ENCODE data around the gene TBCCD1.
"Not testable (repeated sequence)": the region's sequence is repeated elsewhere in the genome, so short reads cannot be mapped to it uniquely, and the experiment has no call there.

Gene TBCCD1

DNA sequence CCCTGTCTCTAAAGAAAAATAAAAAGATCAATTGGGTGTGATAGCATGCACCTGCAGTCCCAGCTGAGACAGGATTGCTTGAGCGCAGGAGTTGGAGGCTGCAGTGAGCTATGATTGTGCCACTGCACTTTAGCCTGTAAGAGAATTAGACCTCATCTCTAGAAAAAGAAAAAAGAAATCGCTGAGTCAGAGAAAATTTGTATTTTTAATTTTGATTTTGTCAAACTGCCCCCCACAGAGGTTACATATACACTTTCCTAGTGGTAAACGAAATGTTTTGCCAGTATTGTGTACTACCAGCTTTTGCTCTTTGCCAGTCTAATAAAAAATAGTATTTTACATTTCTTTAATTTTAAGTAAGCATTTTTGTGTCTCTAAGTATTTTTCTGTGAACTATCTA is 17.6 kb downstream of the TBCCD1 start:
- no peak overlapping the region for H3K4me3 Mint-ChIP-seq
- no peaks in the 10 kb centered on the region for H3K4me1 Mint-ChIP-seq
- H3K27me3 Mint-ChIP-seq: no peaks in the 10 kb centered on the region
- DNase-seq: no peak
- peaks cover 22 to 30% of the 10 kb centered on the region in 2 donors for H3K36me3 Mint-ChIP-seq
- no peak overlapping the region for H3K27ac Mint-ChIP-seq
- no peaks in the 10 kb centered on the region for H3K9me3 Mint-ChIP-seq
- no peak for ATAC-seq (replicated peaks)

DNA sequence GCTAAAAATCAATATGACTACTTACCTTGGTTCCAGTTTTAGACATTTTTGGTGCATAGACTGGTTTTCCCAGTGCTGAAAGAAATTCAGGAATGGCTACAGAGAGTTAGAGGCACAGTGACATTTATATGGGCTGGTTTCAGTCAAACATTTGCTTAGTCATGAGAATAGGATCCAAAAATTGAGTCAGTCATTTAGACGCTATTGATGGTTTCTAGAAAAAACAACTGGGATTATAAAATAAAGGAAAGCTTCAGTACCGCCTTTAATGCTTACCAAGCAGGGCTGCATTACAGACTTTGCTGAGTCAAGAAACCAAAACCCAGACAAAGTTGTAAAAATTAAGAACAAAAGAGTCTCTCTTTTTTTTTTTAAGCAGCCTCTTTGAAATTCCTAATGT is 22.9 kb downstream of the TBCCD1 start, which contains the start of gene CRYGS:
Gene CRYGS, minus strand, starts transcription at position 100 of the 400 bp plus-strand sequence. Its CDS starts 54 bp downstream, at position 46.
- ATAC-seq (replicated peaks): no peak
- H3K4me3 Mint-ChIP-seq: no peak within 1 kb of the TSS
- H3K27me3 Mint-ChIP-seq: no peaks in the 10 kb centered on the region
- peaks cover 19 to 20% of the 10 kb centered on the region in 2 donors for H3K36me3 Mint-ChIP-seq
- H3K27ac Mint-ChIP-seq: no peak within 1 kb of the TSS
- no peak for DNase-seq
- H3K4me1 Mint-ChIP-seq: peaks cover 13 to 16% of the 10 kb centered on the region in 2 donors
- no peaks in the 10 kb centered on the region for H3K9me3 Mint-ChIP-seq

DNA sequence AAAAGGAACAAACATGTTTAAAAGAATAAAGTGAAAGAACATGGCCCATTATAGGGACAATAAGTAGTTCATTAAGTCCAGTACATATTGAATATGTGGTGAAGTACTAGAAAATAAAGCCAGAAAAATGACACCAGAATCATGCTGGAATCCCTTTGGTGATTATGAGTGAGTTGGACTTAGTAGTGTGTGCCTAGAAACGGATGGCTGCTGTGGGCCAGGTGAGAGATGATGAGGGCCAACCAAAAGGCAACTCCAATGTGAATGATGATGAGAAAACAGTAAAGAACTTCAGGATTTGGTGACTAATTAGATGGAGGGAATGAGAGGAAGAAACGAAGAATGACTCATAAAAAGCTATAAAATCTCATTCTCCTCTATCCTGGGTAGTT is 26.3 kb downstream of the TBCCD1 start:
- H3K4me1 Mint-ChIP-seq: peaks cover 34 to 51% of the 10 kb centered on the region in 2 donors
- H3K27ac Mint-ChIP-seq: no peak overlapping the region
- H3K9me3 Mint-ChIP-seq: no peaks in the 10 kb centered on the region
- ATAC-seq (replicated peaks): peak; percentile 5 to 7
- no peak overlapping the region for H3K4me3 Mint-ChIP-seq
- peaks cover 16 to 25% of the 10 kb centered on the region in 2 donors for H3K36me3 Mint-ChIP-seq
- no peaks in the 10 kb centered on the region for H3K27me3 Mint-ChIP-seq
- DNase-seq: no peak

DNA sequence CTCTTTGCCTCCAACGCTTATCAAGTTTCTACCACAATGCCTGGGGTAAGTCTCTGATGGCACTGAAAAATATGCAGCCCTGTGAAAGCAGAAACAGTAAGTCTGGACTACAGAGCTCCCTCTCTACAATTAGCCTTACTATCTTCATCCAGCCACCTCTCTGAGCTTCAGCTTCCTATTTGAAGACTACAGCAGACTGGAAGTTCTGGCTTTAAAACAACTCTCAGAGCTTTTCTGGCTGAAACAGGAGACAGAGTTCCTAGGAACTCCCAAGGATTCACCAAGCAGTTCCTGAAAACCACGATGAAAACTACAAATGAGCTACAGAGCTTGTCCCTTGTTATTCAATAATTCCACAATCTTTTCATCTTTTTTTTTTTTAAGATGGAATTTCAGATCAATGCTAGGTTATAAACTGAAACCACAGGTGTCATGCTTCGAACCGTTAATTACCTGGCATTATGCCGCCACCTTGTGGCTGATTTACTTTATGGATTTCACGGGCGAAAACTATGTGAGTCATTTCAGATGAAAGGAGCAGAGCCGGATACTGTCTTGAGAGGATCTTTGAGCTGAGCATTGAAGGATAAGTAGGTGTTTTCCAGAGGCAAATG is 26.8 kb downstream of the TBCCD1 start:
- peak; percentile 74 for DNase-seq
- Mint-ChIP-seq H3K27me3 (no peaks in the 10 kb centered on the region), H3K4me1 (peaks cover 37 to 56% of the 10 kb centered on the region in 2 donors), H3K27ac (peak overlapping the region; percentile 33), H3K9me3 (no peaks in the 10 kb centered on the region), H3K4me3 (peak overlapping the region; percentile 44 to 56), H3K36me3 (peaks cover 16 to 25% of the 10 kb centered on the region in 2 donors)
- peak; percentile 79 to 83 for ATAC-seq (replicated peaks)

DNA sequence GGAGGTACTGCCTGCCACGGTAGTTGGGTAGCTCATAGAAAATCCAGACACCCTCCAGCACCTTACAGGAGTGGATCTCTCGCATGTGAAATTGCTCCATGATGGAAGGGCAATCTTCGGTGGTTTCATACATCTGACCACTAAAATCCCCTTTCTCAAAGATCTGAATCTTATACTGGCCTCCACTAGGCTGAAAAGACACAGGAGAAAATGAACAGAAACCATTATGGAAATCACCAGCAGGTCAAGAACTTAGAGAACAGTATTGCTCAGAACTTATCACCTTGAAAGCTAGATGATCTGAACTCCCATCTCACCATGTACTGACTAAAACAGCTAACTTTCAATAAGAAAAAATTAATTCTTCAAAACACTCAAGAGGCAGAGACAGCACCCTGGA is 28.4 kb downstream of the TBCCD1 start:
- H3K4me1 Mint-ChIP-seq: peaks cover 49 to 71% of the 10 kb centered on the region in 2 donors
- H3K4me3 Mint-ChIP-seq: peak overlapping the region; percentile 6 to 21
- peak; percentile 6 to 13 for ATAC-seq (replicated peaks)
- no peaks in the 10 kb centered on the region for H3K27me3 Mint-ChIP-seq
- H3K36me3 Mint-ChIP-seq: peaks cover 9 to 21% of the 10 kb centered on the region in 2 donors
- peak overlapping the region; percentile 38 for H3K27ac Mint-ChIP-seq
- no peak for DNase-seq
- H3K9me3 Mint-ChIP-seq: no peaks in the 10 kb centered on the region

DNA sequence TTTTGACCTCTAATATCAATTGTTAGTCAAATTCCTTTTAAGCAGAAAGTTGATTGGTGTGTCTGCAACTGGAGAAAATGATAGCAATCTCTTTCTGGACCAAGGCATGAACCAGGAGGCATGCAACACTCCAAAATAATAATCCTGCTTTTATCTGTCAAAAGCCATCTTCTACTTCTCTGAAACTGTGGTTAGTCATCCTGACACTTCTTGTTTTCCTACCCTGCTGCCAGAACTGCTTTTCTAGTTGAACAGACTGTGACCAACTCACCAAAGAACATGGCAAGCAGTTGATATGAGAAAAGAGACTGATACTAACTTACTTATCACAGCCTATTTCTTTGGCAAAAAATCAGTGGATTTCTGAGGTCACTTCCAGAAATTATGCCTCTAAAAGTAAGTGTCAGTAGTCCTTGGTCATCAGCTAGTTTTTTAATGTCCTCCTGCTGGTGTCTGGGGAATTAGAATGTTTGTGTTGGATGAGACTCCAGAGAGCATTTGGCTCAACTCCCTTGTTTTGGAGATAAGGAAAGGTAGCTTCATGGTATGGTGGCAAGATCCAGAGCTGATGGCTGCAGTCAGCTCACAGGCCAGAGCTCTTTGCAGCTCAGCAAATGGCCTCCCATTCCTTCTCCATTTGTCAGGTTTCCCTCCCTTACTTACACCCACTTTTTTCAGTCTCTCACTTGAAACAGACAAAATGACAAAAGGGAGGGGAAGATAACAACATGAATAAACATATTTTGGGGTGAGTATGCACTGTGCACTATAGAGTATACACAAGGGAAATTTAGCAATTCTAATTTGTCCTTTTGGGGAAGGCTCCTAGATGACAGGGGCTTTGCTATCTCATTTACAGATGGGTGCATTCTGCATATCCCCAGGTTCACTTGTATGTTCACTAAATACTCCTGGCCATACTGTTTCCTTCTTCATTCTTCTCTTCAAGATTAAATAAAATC is 30.0 kb downstream of the TBCCD1 start:
- no peak for ATAC-seq (replicated peaks)
- peaks cover 9 to 15% of the 10 kb centered on the region in 2 donors for H3K36me3 Mint-ChIP-seq
- peaks cover 55 to 88% of the 10 kb centered on the region in 2 donors for H3K4me1 Mint-ChIP-seq
- H3K4me3 Mint-ChIP-seq: peak overlapping the region; percentile 0 to 42
- H3K27me3 Mint-ChIP-seq: no peaks in the 10 kb centered on the region
- H3K9me3 Mint-ChIP-seq: no peaks in the 10 kb centered on the region
- peak overlapping the region; percentile 52 for H3K27ac Mint-ChIP-seq
- DNase-seq: no peak

DNA sequence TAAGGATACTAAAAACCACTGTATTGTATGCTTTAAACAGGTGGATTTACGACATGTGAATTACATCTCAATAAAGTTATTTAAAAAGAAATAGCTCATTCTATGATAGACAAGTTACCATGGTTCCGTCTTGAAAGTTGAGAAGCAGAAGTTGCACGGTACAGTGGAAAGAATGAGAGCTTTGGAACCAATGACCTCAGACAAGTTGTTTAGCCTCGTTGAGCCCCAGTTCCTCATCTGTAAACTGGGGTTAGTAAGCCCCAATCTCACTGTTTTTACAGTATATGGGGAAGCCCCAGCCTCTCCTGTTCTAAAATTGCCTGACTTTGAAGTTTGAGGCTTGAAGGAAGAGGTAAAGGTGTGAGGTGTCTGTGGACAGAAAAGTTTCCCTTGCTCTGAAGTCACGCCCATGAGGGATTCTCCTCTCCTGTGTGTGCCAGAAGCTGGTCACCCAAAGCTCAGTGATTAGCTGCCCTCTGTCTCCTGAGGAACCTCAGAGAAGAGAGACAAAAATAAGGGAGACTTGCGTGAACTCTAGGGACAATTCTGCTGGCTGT is 32.9 kb downstream of the TBCCD1 start:
- Mint-ChIP-seq H3K36me3 (peaks cover 6 to 14% of the 10 kb centered on the region in 2 donors), H3K27ac (peak overlapping the region; percentile 99), H3K27me3 (no peaks in the 10 kb centered on the region), H3K9me3 (peaks cover 0 to 3% of the 10 kb centered on the region in 2 donors), H3K4me3 (peak overlapping the region; percentile 67 to 75), H3K4me1 (peaks cover 54 to 94% of the 10 kb centered on the region in 2 donors)
- peak; percentile 88 to 93 for ATAC-seq (replicated peaks)
- DNase-seq: peak; percentile 82

DNA sequence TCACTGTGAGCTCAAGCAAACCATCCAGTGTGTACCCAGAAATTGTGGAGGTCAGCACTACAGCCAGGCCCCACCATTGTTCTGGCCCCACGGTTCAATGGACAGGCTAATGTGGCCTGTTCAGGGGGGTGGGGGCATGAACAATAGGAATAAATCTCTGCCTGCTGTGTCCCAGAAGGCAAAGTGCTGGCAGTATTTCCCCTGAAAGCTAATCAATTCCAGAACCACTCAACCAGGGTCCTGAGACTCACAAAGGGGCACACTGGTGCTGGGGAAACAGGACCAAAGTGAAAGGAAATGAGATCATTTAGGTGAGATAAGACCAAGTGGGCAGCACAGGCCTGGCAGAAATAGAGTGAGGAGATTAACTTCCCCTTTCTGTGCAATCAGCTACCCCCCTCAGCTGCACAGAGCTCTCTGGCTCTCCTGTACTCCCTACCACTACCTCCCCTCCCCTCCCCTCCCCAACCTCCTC is 34.5 kb downstream of the TBCCD1 start:
- Mint-ChIP-seq H3K9me3 (peaks cover 5 to 6% of the 10 kb centered on the region in 2 donors), H3K27ac (peak overlapping the region; percentile 99), H3K27me3 (peaks cover 0 to 6% of the 10 kb centered on the region in 2 donors), H3K4me3 (peak overlapping the region; percentile 30 to 68), H3K36me3 (peaks cover 7 to 20% of the 10 kb centered on the region in 2 donors), H3K4me1 (peaks cover 57 to 91% of the 10 kb centered on the region in 2 donors)
- peak; percentile 68 to 74 for ATAC-seq (replicated peaks)
- peak; percentile 56 for DNase-seq

DNA sequence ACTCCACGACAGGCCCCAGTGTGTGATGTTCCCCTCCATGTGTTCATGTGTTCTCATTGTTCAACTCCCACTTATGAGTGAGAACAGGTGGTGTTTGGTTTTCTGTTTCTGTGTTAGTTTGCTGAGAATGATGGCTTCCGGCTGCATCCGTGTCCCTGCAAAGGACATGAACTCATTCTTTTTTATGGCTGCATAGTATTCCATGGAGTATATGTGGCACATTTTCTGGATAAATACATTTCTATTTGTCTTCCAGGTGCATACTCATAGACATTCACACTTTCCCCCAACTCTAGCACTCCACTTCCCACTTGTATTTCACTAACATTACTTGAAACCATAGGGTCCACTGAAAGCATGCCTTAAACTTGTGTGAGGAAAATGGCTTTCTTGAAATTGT is 35.4 kb downstream of the TBCCD1 start:
- peaks cover 56 to 91% of the 10 kb centered on the region in 2 donors for H3K4me1 Mint-ChIP-seq
- ATAC-seq (replicated peaks); H3K27me3 Mint-ChIP-seq; H3K9me3 Mint-ChIP-seq; DNase-seq; H3K4me3 Mint-ChIP-seq: not testable (repeated sequence)
- H3K27ac Mint-ChIP-seq: peak overlapping the region; percentile 60
- peaks cover 7 to 18% of the 10 kb centered on the region in 2 donors for H3K36me3 Mint-ChIP-seq

DNA sequence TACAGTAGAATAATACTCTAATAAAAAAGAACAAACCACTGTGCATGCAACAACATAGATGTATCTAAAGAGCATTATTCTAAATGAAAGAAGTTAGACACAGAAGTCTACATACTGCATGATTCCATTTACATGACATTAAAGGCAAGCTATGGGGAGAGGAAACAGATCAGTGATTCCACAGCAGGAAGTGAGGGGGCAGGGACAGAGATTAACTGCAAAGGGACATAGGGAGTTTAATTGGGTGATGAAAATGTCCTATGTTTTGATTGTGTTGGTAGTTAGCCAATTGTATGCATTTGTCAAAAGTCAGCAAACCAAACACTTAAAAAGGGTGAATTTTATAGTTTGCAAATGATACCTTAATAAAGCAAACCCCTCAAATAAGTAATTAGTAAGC is 36.7 kb downstream of the TBCCD1 start:
- Mint-ChIP-seq H3K36me3 (peaks cover 10 to 18% of the 10 kb centered on the region in 2 donors), H3K4me3 (no peak overlapping the region), H3K9me3 (peaks cover 5 to 6% of the 10 kb centered on the region in 2 donors), H3K27me3 (peaks cover 0 to 13% of the 10 kb centered on the region in 2 donors), H3K4me1 (peaks cover 59 to 89% of the 10 kb centered on the region in 2 donors), H3K27ac (no peak overlapping the region)
- ATAC-seq (replicated peaks): no peak
- DNase-seq: no peak

DNA sequence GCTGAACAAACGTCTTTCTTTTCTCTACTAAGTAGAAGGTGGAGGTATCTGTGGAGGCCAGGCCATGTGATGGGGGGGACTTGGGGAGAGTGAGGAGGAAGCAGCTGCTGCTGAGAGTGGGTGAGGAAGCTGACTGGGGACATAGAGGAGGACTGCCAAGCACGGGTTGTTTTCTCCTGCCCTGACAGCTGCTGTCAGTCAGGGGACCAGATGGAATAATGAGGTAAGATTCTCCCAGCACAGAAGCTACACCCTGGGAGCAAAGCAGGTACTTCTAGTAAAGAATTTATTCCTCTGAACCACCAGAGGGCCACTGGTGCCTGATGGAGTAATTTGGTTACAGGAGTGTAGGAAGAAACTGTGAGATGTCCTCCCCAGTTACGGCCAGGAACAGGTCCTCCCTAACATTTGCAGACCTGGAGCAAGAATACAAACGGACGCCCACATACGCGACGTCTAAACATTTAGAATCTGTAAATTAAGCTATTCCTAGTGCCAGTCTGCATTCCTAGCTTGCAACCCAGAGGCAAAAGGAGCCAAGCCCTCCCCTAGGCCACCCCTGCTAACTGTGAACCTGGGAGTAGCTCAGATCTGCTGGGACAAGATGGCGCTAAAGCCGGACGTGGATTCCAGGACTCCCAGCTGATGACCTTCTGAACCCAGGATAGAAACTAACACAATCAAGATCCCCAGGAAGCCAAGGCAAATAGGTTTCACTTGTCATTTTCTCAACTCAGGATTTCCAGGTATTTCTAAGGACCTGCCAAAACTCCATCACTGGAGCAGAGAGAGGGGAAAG is 37.7 kb downstream of the TBCCD1 start:
- no peak for ATAC-seq (replicated peaks)
- peaks cover 51 to 83% of the 10 kb centered on the region in 2 donors for H3K4me1 Mint-ChIP-seq
- DNase-seq: no peak
- no peak overlapping the region for H3K4me3 Mint-ChIP-seq
- peak overlapping the region; percentile 28 for H3K27ac Mint-ChIP-seq
- H3K9me3 Mint-ChIP-seq: peaks cover 5 to 6% of the 10 kb centered on the region in 2 donors
- peaks cover 0 to 13% of the 10 kb centered on the region in 2 donors for H3K27me3 Mint-ChIP-seq
- H3K36me3 Mint-ChIP-seq: peaks cover 10 to 18% of the 10 kb centered on the region in 2 donors

DNA sequence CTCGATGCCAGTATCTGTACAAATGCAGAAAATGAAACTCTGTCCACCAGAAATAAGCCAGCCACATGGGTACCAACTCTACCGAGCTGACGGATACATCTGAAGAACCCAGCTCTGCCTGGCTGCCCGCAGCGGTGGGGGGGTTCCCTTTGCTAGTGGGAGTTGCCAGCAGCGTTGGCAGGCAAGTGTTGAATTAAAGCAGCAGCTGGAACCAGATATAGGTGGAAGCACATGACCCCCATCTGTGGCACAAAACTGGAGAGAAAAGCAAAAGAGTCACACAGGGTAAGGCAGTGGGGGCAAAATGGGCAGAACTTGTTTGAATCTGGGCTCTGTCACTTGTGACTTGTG is 40.9 kb downstream of the TBCCD1 start:
- Mint-ChIP-seq H3K27me3 (peaks cover 4 to 19% of the 10 kb centered on the region in 2 donors), H3K4me1 (peaks cover 48 to 67% of the 10 kb centered on the region in 2 donors), H3K27ac (peak overlapping the region; percentile 32), H3K36me3 (peaks cover 7 to 14% of the 10 kb centered on the region in 2 donors), H3K9me3 (peaks cover 5% of the 10 kb centered on the region in 2 donors), H3K4me3 (peak overlapping the region; percentile 15 to 23)
- peak; percentile 70 for DNase-seq
- peak; percentile 79 for ATAC-seq (replicated peaks)
